ENCODE data around the gene SYNJ2.

Gene SYNJ2

DNA sequence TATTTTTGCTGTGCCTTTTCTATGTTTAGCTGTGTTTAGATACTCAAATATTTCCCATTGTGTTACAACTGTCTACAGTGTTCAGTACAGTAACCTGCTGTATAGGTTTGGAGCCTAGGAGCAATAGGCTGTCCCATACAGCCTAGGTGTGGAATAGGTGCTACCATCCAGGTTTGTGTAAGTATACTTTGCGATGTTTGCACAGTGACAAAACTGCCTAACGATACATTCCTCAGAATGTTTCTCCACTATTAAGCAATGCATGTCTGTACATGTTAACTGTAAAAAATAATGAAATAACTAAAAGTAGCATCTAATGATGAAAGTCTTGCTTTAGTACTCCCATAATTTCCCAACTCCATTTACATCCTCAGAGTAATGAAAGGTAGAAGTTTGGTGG lies 140.4 kb downstream of the SYNJ2 start:
- Histone ChIP-seq H3K27ac (ENCODE audit: low read depth, low read length) (no peak overlapping the region), H3K36me3 (ENCODE audit: insufficient read depth, low read length) (peaks cover 3% of the 10 kb centered on the region), H3K4me3 (ENCODE audit: low read depth in 1 of 2, low read length in 2 of 2) (no peak overlapping the region), H3K9ac (ENCODE audit: low read length) (no peak overlapping the region), H3K9me3 (ENCODE audit: low read length) (no peaks in the 10 kb centered on the region), H3K27me3 (ENCODE audit: control insufficient read depth in 1 of 2, insufficient read depth in 2 of 2, low read length in 2 of 2) (no peaks in the 10 kb centered on the region), H3K4me1 (ENCODE audit: insufficient read depth, low read length) (no peaks in the 10 kb centered on the region)

DNA sequence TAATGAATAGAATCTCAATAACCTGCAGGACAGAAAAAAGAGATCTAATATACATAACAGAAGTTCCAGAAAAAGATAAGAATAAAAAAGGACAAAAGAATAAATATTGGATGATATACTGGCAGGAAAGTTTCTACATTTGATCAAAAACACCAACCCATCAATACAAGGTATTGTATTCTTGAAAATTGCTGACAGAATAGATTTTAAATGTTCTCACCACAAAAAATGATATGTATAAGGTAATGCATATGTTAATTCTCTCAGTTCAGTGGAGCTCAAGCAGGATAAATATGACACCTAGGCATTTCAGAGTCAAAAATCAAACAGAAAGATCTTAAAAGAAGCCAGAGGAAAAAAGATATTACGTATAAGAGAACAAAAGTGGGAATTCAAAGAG lies 142.6 kb downstream of the SYNJ2 start:
- Histone ChIP-seq H3K27me3 (ENCODE audit: control insufficient read depth in 1 of 2, insufficient read depth in 2 of 2, low read length in 2 of 2) (no peaks in the 10 kb centered on the region), H3K4me3 (ENCODE audit: low read depth in 1 of 2, low read length in 2 of 2) (no peak overlapping the region), H3K27ac (ENCODE audit: low read depth, low read length) (no peak overlapping the region), H3K4me1 (ENCODE audit: insufficient read depth, low read length) (no peaks in the 10 kb centered on the region), H3K9me3 (ENCODE audit: low read length) (no peaks in the 10 kb centered on the region), H3K36me3 (ENCODE audit: insufficient read depth, low read length) (peaks cover 3% of the 10 kb centered on the region), H3K9ac (ENCODE audit: low read length) (no peak overlapping the region)

DNA sequence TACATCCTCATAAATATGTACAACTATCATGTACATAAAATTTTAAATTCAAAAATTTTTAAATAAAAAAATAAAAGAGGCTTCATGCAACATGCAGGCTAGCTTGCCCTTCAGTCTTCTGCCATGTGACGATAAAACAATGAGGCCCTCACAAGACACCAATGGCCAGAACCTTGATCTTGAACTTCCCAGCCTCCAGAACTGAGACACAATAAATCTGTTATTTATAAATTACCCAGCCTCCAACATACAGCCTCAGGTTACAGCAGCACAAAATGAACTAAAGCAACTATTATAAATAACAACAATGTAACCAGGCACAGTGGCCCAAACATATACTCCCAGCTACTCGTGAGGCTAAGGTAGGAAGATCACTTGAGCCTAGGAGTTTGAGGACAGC lies 143.6 kb downstream of the SYNJ2 start:
- no peaks in the 10 kb centered on the region for H3K9me3 ChIP-seq (ENCODE audit: low read length)
- no peaks in the 10 kb centered on the region for H3K4me1 ChIP-seq (ENCODE audit: insufficient read depth, low read length)
- no peak overlapping the region for H3K9ac ChIP-seq (ENCODE audit: low read length)
- H3K27ac ChIP-seq (ENCODE audit: low read depth, low read length) = no peak overlapping the region
- no peak overlapping the region for H3K4me3 ChIP-seq (ENCODE audit: low read depth in 1 of 2, low read length in 2 of 2)
- no peaks in the 10 kb centered on the region for H3K27me3 ChIP-seq (ENCODE audit: control insufficient read depth in 1 of 2, insufficient read depth in 2 of 2, low read length in 2 of 2)
- peaks cover 3% of the 10 kb centered on the region for H3K36me3 ChIP-seq (ENCODE audit: insufficient read depth, low read length)

DNA sequence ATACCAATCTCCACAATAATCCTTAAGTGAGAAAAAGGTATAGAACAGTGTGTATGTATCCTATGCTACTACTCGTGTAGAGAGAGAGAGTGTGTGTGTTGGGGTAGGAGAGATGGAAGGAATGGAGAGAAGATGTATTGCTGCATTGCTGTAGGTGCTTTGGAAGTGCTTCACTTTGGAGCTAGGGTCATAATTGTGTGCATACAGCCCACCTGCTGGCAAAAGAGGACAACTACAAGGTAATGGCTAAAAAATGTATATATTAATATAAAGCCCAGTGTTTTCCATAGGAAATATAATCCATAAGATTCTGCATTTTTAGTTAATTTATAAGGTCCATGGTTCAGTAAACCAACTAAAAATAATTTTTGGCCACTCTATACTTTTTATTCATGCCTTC lies 150.3 kb downstream of the SYNJ2 start:
- no peak overlapping the region for H3K9ac ChIP-seq (ENCODE audit: low read length)
- no peaks in the 10 kb centered on the region for H3K36me3 ChIP-seq (ENCODE audit: insufficient read depth, low read length)
- no peaks in the 10 kb centered on the region for H3K27me3 ChIP-seq (ENCODE audit: control insufficient read depth in 1 of 2, insufficient read depth in 2 of 2, low read length in 2 of 2)
- no peaks in the 10 kb centered on the region for H3K9me3 ChIP-seq (ENCODE audit: low read length)
- no peak overlapping the region for H3K27ac ChIP-seq (ENCODE audit: low read depth, low read length)
- H3K4me3 ChIP-seq (ENCODE audit: low read depth in 1 of 2, low read length in 2 of 2) = no peak overlapping the region
- no peaks in the 10 kb centered on the region for H3K4me1 ChIP-seq (ENCODE audit: insufficient read depth, low read length)

DNA sequence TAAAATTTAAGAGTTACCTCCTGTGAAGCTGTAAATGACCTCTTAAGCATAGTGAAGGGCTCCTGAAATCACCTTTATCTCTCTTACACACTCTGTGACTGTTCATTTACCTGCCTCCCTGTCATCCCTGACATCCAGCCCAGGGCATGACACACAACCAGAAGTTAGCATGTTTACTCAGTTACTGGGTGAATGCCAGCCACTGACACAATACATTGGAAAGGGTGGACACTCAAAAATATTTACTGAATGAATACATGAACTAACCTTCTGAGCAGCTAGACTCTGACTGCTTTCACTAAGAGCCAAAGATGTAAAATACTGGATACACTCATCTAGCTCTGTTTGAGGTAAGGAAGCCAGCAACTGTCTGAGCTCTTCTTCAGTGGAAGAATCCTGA lies 161.1 kb downstream of the SYNJ2 start:
- no peak overlapping the region for H3K4me3 ChIP-seq (ENCODE audit: low read depth in 1 of 2, low read length in 2 of 2)
- H3K27ac ChIP-seq (ENCODE audit: low read depth, low read length) = no peak overlapping the region
- peaks cover 5% of the 10 kb centered on the region for H3K36me3 ChIP-seq (ENCODE audit: insufficient read depth, low read length)
- H3K4me1 ChIP-seq (ENCODE audit: insufficient read depth, low read length) = no peaks in the 10 kb centered on the region
- no peak overlapping the region for H3K9ac ChIP-seq (ENCODE audit: low read length)
- H3K9me3 ChIP-seq (ENCODE audit: low read length) = no peaks in the 10 kb centered on the region
- no peaks in the 10 kb centered on the region for H3K27me3 ChIP-seq (ENCODE audit: control insufficient read depth in 1 of 2, insufficient read depth in 2 of 2, low read length in 2 of 2)

DNA sequence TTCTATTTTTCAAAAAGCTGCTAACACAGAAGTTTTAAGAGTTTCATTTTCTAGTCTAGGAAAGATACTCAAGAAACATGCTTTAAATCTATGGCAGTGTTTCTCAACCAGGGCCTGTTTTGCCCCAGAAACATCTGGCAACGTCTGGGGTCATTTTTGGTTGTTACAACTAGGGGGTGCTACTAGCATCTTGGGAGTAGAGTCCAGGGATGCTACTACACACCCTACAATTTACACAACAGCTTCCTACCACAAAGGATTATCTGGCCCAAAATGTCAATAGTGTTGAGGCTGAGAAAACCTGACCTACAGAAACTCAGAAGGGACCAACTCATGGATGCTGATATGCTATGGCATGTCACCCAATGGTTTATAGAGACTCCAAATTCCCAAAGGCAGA lies 162.0 kb downstream of the SYNJ2 start:
- Histone ChIP-seq H3K36me3 (ENCODE audit: insufficient read depth, low read length) (peaks cover 5% of the 10 kb centered on the region), H3K9ac (ENCODE audit: low read length) (no peak overlapping the region)

More for the DNA sequence above, 162.0 kb downstream of the SYNJ2 start:
- no peaks in the 10 kb centered on the region for H3K27me3 ChIP-seq (ENCODE audit: control insufficient read depth in 1 of 2, insufficient read depth in 2 of 2, low read length in 2 of 2)
- H3K27ac ChIP-seq (ENCODE audit: low read depth, low read length) = no peak overlapping the region
- no peak overlapping the region for H3K4me3 ChIP-seq (ENCODE audit: low read depth in 1 of 2, low read length in 2 of 2)
- no peaks in the 10 kb centered on the region for H3K4me1 ChIP-seq (ENCODE audit: insufficient read depth, low read length)
- H3K9me3 ChIP-seq (ENCODE audit: low read length) = no peaks in the 10 kb centered on the region
